GM12865 (cell line): ENCODE measurements around the gene STX7.
A peak's percentile ranks its signal among the peaks of the same experiment; 100 is the strongest.

ENCODE experiments used
- DNase-seq: peaks from one replicate; pipeline ENCODE4 v3.0.0; 2010; ENCODE audit warnings: low read depth
- H3K4me3 ChIP-seq: 2 replicates; pipeline ENCODE4 v1.5.1; 2011; ENCODE audit warnings: mild to moderate bottlenecking, low read depth, low read length, control low read depth
- CTCF ChIP-seq: IDR thresholded peaks from 2 replicates; pipeline ENCODE4 v1.5.1; 2011; ENCODE audit warnings: low read length, control low read depth, low read depth, inconsistent platforms; ENCODE audit not compliant: insufficient read depth; ENCODE audit errors: missing control alignments

The STX7 gene

GRCh38 chr6:132465530-132466485, 47.1 kb downstream of the STX7 start:
- H3K4me3 ChIP-seq = no peak overlapping the region
- DNase-seq = peak; percentile 24
- no peak for TF ChIP-seq CTCF

- TF ChIP-seq CTCF = no peak
- no peak overlapping the region for H3K4me3 ChIP-seq
- no peak for DNase-seq
Observed at GRCh38 chr6:132464538-132465256, 48.2 kb downstream of the STX7 start.

- H3K4me3 ChIP-seq = no peak overlapping the region
- no peak for TF ChIP-seq CTCF
- no peak for DNase-seq
Observed at GRCh38 chr6:132461958-132462357, 51.0 kb downstream of the STX7 start.

DNA sequence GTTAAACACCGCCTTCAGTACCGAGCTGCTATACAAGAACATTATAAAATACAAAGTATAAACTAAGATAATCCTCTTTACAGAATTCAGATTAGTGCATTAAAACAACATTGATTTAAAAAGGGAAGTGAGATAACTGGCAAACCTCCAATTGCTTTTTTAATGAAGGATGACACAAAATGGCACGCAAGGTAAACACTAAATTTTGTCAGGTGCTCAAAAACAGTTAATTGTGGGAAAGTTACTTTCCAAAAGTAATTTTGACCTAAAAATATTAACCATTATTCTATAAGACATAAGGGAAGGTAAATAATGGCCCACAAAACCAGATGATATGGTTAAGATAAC, 53.3 kb downstream of the STX7 start:
- no peak for TF ChIP-seq CTCF
- no peak for DNase-seq
- H3K4me3 ChIP-seq = no peak overlapping the region

DNA sequence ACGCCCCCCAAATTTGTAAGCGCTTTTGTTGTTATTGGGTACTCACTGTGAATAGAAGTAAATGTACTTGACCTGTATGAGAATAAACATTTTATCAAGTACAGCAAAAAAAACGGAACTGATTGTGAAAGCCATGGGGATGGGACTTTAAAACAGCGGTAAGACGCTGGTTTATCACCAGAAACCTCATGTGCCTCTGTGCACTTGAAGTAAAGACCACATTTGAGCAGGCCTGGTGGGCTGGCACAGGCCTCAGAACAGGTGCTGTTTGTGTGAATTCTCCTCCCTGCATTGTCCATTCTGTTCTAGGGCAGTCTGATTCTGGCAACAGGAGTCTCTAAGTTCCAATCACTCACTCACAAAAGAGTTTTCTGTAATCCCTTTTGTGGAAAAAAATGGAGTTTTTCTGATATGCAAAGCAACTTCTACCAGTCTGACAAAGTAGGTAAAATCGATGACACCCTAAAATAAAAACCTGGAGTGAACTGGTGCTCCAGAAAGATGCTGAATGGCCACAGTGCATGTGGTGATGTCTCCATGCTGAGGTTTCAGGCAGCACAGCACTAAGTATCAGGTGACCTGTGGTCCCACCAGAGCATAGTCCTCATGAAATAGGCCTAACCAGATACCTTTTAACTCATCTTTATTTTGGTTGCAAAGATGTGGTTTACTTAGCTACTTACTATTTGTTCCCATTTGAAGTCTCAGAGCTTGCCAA, 53.9 kb downstream of the STX7 start:
- DNase-seq = no peak
- no peak overlapping the region for H3K4me3 ChIP-seq
- TF ChIP-seq CTCF = no peak

DNA sequence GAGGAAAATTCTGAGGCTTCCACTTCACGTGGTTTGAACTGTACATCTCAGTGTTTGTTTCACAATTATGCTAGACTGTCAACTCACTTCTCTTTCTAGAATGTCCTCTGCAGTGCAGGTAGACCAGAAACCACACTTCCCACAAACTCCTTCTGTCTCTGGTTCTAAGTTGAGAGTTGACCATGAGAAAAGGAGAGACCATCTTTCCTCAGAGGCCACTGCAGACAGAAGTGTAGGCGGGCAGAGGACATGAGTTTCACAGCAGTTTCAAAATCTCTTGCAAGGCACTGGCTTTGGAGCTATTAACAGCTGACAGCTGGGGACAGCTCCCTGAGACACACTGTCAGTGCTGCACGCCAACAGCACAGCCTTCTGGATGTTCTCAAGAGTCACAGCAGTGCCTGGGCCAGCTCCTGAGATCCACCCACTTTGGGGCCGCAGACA, 56.2 kb downstream of the STX7 start:
- no peak overlapping the region for H3K4me3 ChIP-seq
- TF ChIP-seq CTCF = peak; percentile 43
- DNase-seq = peak; percentile 86
